ES-I3 (cell line): ENCODE data around the gene CMTM4.
A peak's percentile ranks its signal among the peaks of the same experiment; 100 is the strongest.

Experiments
- H3K36me3 ChIP-seq: 2 replicates; pipeline ENCODE4 v1.6.1; 2013; ENCODE audit warnings: mild to moderate bottlenecking, low read length, control low read depth, moderate library complexity; ENCODE audit not compliant: insufficient read depth
- H3K4me1 ChIP-seq: 2 replicates; pipeline ENCODE4 v1.6.1; 2013; ENCODE audit warnings: mild to moderate bottlenecking, control low read depth, low read length; ENCODE audit not compliant: insufficient read depth
- H3K9ac ChIP-seq: 2 replicates; pipeline ENCODE4 v1.6.1; 2013; ENCODE audit warnings: low read depth, mild to moderate bottlenecking, low read length, moderate library complexity
- H3K9me3 ChIP-seq: 2 replicates; pipeline ENCODE4 v1.6.1; 2013; ENCODE audit warnings: mild to moderate bottlenecking, low read length, moderate library complexity; ENCODE audit not compliant: control insufficient read depth, insufficient read depth

Gene CMTM4

GRCh38 chr16:66696669-66697630, at the start of gene CMTM4:
TSS of gene CMTM4 (minus strand) at chr16:66696743. CDS start at chr16:66696525, 218 bp downstream.
- Histone ChIP-seq H3K36me3 (no peaks in the 10 kb centered on the region), H3K9ac (peak within 1 kb of the TSS; percentile 89), H3K4me1 (peaks cover 11% of the 10 kb centered on the region), H3K9me3 (no peaks in the 10 kb centered on the region)

GRCh38 chr16:66746048-66746447, 49.5 kb upstream of the CMTM4 start:
- Histone ChIP-seq H3K36me3 (peaks cover 26% of the 10 kb centered on the region), H3K4me1 (peaks cover 15% of the 10 kb centered on the region; the same call in 1 of the 2 replicates)

DNA sequence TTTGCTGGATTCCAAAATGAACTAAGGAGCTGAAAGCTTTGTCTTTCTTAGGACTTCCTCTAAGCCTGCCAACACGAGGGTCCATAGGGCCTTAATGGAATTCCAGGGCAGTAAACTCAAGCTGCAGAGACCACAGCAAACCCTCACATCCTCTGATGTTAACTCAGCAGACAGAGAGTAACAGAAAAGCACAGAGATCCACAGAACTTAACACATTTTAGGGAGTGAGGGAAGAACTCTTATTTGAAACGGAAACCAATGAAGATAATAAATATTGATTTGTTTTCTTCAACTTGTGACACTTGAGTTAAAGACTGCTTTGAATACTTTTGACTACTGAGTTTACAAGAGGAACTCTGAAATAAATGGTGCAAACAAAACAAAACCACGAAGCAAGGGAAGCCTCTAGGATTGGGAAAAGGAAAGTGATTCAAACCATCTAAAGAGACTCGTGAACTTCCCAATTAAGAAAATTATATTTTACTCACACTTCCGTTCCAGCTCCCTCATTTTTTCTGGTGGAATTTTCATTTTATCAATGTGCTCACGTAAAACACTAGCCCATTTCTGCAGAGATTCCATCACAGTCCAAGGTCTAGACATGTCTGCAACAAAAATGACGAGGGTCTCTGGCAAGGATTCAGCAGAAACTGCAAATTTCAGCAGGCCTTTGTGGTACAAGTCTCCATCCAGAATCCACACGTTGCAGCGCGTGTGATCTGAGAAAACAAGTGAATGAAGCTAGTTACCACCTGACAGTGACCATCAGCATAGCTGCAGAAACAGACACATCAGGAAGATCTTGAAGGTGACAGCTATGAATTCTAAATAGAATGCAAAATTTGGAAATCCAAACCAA, 45.6 kb upstream of the CMTM4 start:
- H3K4me1 ChIP-seq = peaks cover 28% of the 10 kb centered on the region
- no peak overlapping the region for H3K9ac ChIP-seq
- no peaks in the 10 kb centered on the region for H3K9me3 ChIP-seq
- H3K36me3 ChIP-seq = peaks cover 23% of the 10 kb centered on the region

More at GRCh38 chr16:66746048-66746447, 49.5 kb upstream of the CMTM4 start:
- Histone ChIP-seq H3K9me3 (no peaks in the 10 kb centered on the region), H3K9ac (no peak overlapping the region)

GRCh38 chr16:66741169-66741900, 44.8 kb upstream of the CMTM4 start:
- Histone ChIP-seq H3K9ac (no peak overlapping the region), H3K9me3 (no peaks in the 10 kb centered on the region), H3K4me1 (peaks cover 28% of the 10 kb centered on the region), H3K36me3 (peaks cover 27% of the 10 kb centered on the region)

DNA sequence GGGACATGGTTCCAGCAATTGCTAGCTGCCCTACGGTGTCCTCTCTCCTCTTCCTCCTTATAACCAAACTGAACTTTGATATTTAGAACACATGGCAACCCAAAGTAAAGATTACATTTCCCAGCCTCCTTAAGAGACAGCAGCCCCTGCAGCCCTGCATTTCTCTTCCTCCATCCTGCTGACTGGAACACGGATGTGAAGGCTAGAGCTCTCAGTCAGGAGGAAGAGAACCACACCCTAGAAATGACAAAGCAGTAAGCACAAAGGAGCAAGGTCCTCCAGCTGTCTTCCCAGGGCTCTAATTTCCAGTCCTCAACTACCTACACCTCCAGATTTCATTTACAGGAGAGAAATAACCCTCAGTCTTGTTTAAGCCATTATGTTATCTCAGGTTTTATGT, 44.0 kb upstream of the CMTM4 start:
- peaks cover 35% of the 10 kb centered on the region for H3K36me3 ChIP-seq

DNA sequence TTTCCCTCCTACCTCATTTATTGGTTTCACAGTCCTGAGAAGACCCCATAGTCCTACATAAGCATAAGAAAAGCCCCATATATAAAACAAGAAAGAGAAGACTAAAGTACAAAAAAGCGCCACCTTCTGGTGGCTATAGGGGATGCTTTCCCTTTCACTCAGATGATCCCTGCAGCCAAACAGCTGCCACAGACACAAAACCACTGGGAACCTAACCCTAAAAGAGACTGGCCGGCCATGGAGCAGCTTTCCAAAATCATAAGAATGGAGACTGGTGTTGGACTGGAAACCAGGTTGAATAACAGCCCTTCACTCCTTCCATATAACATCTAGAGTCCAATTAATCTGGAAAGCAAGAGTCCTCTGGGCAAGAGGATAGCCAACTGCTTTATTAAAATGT, 43.5 kb upstream of the CMTM4 start:
- peaks cover 28% of the 10 kb centered on the region for H3K4me1 ChIP-seq
- H3K9ac ChIP-seq = no peak overlapping the region
- peaks cover 38% of the 10 kb centered on the region for H3K36me3 ChIP-seq
- no peaks in the 10 kb centered on the region for H3K9me3 ChIP-seq

More for the DNA sequence above, 44.0 kb upstream of the CMTM4 start:
- Histone ChIP-seq H3K9ac (no peak overlapping the region), H3K9me3 (no peaks in the 10 kb centered on the region), H3K4me1 (peaks cover 28% of the 10 kb centered on the region)

DNA sequence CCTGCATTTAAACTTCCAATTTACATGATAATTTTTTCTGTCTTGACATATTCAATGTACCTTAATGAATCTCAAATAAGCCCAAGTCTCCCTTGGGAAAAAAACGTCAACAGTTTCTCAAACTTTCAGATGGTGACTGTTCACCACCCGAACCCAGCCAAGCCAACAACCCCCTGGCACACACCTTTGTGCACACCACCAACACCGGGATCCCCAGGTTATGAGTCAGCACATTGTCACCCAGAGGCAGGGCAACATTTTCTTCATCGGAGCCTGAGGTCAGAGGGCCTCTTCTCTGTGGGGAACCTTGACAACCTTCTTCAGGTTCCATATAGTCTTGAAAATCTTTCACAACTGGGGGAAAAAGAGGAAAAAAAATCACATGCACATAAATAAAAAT, 39.3 kb upstream of the CMTM4 start:
- peaks cover 12% of the 10 kb centered on the region for H3K4me1 ChIP-seq
- no peak overlapping the region for H3K9ac ChIP-seq
- H3K36me3 ChIP-seq = peaks cover 42% of the 10 kb centered on the region
- H3K9me3 ChIP-seq = no peaks in the 10 kb centered on the region

GRCh38 chr16:66731101-66731500, 34.6 kb upstream of the CMTM4 start:
- Histone ChIP-seq H3K4me1 (peaks cover 5% of the 10 kb centered on the region; the same call in 1 of the 2 replicates), H3K36me3 (peaks cover 43% of the 10 kb centered on the region), H3K9me3 (no peaks in the 10 kb centered on the region), H3K9ac (no peak overlapping the region)

GRCh38 chr16:66728804-66729203, 32.3 kb upstream of the CMTM4 start:
- Histone ChIP-seq H3K36me3 (peaks cover 41% of the 10 kb centered on the region), H3K4me1 (peaks cover 5% of the 10 kb centered on the region; the same call in 1 of the 2 replicates), H3K9ac (no peak overlapping the region), H3K9me3 (no peaks in the 10 kb centered on the region)

DNA sequence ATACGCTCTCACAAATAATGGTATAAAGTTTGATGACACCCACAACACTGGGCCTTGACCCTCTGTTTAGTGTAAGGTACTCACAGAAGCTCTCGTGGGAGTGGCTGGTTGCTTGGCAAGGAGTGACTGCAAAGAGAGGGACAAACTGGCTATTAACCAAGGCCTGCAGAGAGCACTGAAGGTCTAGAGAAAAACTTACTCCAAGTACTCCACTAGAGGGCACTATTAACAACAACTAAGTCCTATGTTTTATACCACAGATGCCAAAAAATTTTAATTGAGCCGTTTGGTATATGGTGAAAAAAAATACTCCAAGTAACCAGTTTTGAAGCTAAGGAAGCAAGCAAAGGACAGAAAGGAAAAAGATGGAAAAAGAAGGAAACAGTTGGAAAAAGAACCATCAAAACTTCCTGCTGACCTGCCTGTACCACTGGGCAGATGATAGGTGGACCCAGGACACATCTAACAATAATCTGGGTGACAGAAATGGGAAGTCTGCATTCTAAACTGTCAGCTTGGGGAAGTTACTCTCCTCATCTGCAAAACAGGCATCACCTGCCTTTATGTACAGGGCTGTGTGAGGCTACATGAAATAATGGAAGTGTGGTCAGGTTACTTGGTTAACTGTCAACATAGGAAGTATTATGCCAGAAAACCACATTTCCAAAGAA, 31.7 kb upstream of the CMTM4 start:
- peaks cover 5% of the 10 kb centered on the region; the same call in 1 of the 2 replicates for H3K4me1 ChIP-seq
- peaks cover 45% of the 10 kb centered on the region for H3K36me3 ChIP-seq
- no peak overlapping the region for H3K9ac ChIP-seq
- no peaks in the 10 kb centered on the region for H3K9me3 ChIP-seq

- Histone ChIP-seq H3K9ac (no peak overlapping the region), H3K4me1 (no peaks in the 10 kb centered on the region), H3K36me3 (peaks cover 35% of the 10 kb centered on the region), H3K9me3 (no peaks in the 10 kb centered on the region)
Observed at GRCh38 chr16:66720766-66721165, 24.2 kb upstream of the CMTM4 start.

DNA sequence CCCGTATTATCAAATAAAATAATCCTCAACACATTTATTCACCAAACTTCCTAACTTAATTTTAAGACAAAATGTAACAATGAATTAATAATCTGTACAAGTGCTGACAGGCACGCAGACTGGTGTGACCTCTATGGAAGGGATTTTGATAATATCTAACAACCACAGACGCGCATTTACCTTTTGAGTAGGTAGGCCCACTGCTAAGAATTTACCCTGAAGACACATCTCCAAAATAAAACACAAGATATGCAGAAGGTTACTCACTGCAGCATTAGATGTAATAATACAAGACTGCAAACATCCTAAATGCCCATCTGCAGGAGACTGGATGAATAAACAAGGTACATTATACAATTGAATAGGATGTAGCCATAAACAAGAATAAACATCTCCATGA, 22.7 kb upstream of the CMTM4 start:
- Histone ChIP-seq H3K36me3 (peaks cover 27% of the 10 kb centered on the region), H3K9me3 (no peaks in the 10 kb centered on the region), H3K4me1 (no peaks in the 10 kb centered on the region), H3K9ac (no peak overlapping the region)

DNA sequence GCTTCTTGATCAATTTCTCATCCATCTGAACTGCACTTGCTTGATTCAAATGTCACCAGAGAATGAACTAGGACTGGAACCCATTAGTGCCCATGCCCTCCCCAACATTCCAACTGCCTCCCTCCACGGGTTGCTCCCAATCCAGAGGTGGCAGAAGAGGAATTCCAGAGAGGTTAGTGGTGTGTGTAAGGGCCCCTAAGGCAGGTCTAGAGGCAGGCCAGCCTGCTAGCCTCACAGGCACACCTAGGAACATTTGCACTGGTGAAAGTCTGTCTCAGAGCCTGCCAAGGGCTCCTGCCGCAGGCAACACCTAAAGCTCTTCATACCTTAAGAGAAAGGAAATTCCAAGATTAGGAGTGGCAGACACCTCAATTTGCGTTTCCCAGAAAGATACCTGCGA, 21.2 kb upstream of the CMTM4 start:
- Histone ChIP-seq H3K4me1 (no peaks in the 10 kb centered on the region), H3K9ac (no peak overlapping the region), H3K9me3 (no peaks in the 10 kb centered on the region), H3K36me3 (peaks cover 13% of the 10 kb centered on the region; the same call in 1 of the 2 replicates)
